ENCODE measurements around the gene SLC24A2. TPM values are rescaled to one million over a fixed set of nuclear protein-coding genes. Genes with fewer than 3 reads are reported as not detected.

The SLC24A2 gene
- polyA plus RNA-seq, 1 donor (not counting 4 experiments of a cell fraction or from before 2014, with no cell fraction given): not detected

- Histone ChIP-seq H3K9me1 (ENCODE audit: control insufficient read depth, extremely low read depth, insufficient read depth, low read length) (peaks cover 4% of the 10 kb centered on the region), H3K9me3 (ENCODE audit: control insufficient read depth, low read depth, low read length) (no peaks in the 10 kb centered on the region), H3K79me2 (ENCODE audit: control insufficient read depth, insufficient read depth, low read length) (no peaks in the 10 kb centered on the region), H3K9ac (ENCODE audit: control insufficient read depth, extremely low read depth, insufficient read depth, low read length) (no peak overlapping the region), H3K27ac (ENCODE audit: control insufficient read depth, insufficient read depth, low read length) (no peak overlapping the region), H2AFZ (ENCODE audit: control insufficient read depth, low read length) (no peak overlapping the region), H3K27me3 (ENCODE audit: control insufficient read depth, extremely low read depth, insufficient read depth, low read length) (no peaks in the 10 kb centered on the region), H3K4me2 (ENCODE audit: control insufficient read depth, extremely low read depth, insufficient read depth, low read depth, low read length) (no peak overlapping the region), H3K36me3 (ENCODE audit: control insufficient read depth in 2 of 2, extremely low read depth in 1 of 2, insufficient read depth in 2 of 2, low read length in 2 of 2) (no peaks in the 10 kb centered on the region), H3K4me3 (ENCODE audit: control insufficient read depth in 2 of 3, extremely low read depth in 1 of 3, insufficient read depth in 2 of 3, low read depth in 1 of 3, low read length in 3 of 3) (no peak overlapping the region), H4K20me1 (ENCODE audit: control insufficient read depth, extremely low read depth, insufficient read depth, low read length) (no peaks in the 10 kb centered on the region), H3K4me1 (ENCODE audit: control insufficient read depth, extremely low read depth, insufficient read depth, low read length) (peaks cover 17% of the 10 kb centered on the region)
- FAIRE-seq (no peak), DNase-seq (ENCODE audit: low read depth, low spot score) (no peak)
- dilution Hi-C loops (cut with MboI; ENCODE audit: extremely low pct_ligation_motif_present, low sequenced_read_pairs): no loop called here
- TF ChIP-seq EZH2 (IDR thresholded peaks at IDR 0.05; ENCODE audit: low read length) (no peak), CTCF (optimal IDR thresholded peaks at IDR 0.05 in 1 of 3, IDR thresholded peaks at IDR 0.05 in 1 of 3, conservative IDR thresholded peaks at IDR 0.05 in 1 of 3; ENCODE audit: extremely low read depth in 1 of 3, insufficient read depth in 2 of 3, low read length in 3 of 3) (no peak)
These were observed 17.4 kb downstream of the SLC24A2 start for GRCh38 chr9:19771446-19771845.

- FAIRE-seq (no peak), DNase-seq (ENCODE audit: low read depth, low spot score) (no peak)
- dilution Hi-C loops (cut with MboI; ENCODE audit: extremely low pct_ligation_motif_present, low sequenced_read_pairs): no loop called here
- Histone ChIP-seq H3K4me3 (ENCODE audit: control insufficient read depth in 2 of 3, extremely low read depth in 1 of 3, insufficient read depth in 2 of 3, low read depth in 1 of 3, low read length in 3 of 3) (no peak overlapping the region), H3K4me2 (ENCODE audit: control insufficient read depth, extremely low read depth, insufficient read depth, low read depth, low read length) (no peak overlapping the region), H2AFZ (ENCODE audit: control insufficient read depth, low read length) (no peak overlapping the region), H3K9ac (ENCODE audit: control insufficient read depth, extremely low read depth, insufficient read depth, low read length) (no peak overlapping the region), H4K20me1 (ENCODE audit: control insufficient read depth, extremely low read depth, insufficient read depth, low read length) (no peaks in the 10 kb centered on the region), H3K36me3 (ENCODE audit: control insufficient read depth in 2 of 2, extremely low read depth in 1 of 2, insufficient read depth in 2 of 2, low read length in 2 of 2) (no peaks in the 10 kb centered on the region), H3K9me3 (ENCODE audit: control insufficient read depth, low read depth, low read length) (no peaks in the 10 kb centered on the region), H3K27ac (ENCODE audit: control insufficient read depth, insufficient read depth, low read length) (no peak overlapping the region), H3K79me2 (ENCODE audit: control insufficient read depth, insufficient read depth, low read length) (no peaks in the 10 kb centered on the region), H3K27me3 (ENCODE audit: control insufficient read depth, extremely low read depth, insufficient read depth, low read length) (no peaks in the 10 kb centered on the region), H3K4me1 (ENCODE audit: control insufficient read depth, extremely low read depth, insufficient read depth, low read length) (peaks cover 17% of the 10 kb centered on the region), H3K9me1 (ENCODE audit: control insufficient read depth, extremely low read depth, insufficient read depth, low read length) (peaks cover 4% of the 10 kb centered on the region)
- TF ChIP-seq CTCF (optimal IDR thresholded peaks at IDR 0.05 in 1 of 3, IDR thresholded peaks at IDR 0.05 in 1 of 3, conservative IDR thresholded peaks at IDR 0.05 in 1 of 3; ENCODE audit: extremely low read depth in 1 of 3, insufficient read depth in 2 of 3, low read length in 3 of 3) (no peak), EZH2 (IDR thresholded peaks at IDR 0.05; ENCODE audit: low read length) (no peak)
These were observed 17.9 kb downstream of the SLC24A2 start for GRCh38 chr9:19770973-19771372.

Measured in keratinocyte (primary cell).